Measurements from ENCODE around the gene WBP1. TPM values are rescaled to one million over a fixed set of nuclear protein-coding genes. Genes with fewer than 3 reads are reported as not detected.

The WBP1 gene
- total RNA-seq, 1 donor from 2014 or later = 24.9 TPM

DNA sequence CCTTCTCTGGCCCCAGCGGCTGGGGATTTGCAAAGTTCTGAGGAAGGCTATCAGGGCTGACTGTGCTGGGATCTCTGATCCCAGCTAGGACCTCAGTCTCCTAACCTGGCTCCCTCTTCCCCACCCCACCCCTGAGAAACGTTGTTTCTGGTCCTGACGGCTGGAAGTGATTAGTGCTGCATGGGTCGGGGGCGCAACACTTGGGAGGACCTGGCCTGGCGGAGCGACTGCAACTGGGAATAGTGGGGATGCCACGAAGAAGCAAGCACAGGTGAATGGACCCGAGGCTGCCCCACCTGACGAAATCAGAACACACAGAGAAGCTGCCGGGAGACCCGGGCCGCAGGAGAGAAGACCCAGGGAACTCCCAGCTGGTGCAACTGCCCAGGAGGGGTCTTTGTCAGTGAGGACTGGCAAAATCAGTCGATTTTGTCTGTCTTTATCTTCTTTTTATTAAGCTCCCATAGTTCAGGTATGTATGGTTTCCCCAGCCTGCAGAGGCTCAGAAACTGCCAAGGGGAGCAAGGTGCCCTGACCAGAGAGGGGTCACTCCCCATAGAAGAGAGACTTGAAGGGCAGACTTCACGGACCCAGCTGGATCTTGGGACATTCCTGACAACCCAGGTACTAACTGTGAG, 41.8 kb downstream of the WBP1 start:
- FAIRE-seq = no peak
- DNase-seq (ENCODE audit: low spot score in 2 of 2) = no peak

DNA sequence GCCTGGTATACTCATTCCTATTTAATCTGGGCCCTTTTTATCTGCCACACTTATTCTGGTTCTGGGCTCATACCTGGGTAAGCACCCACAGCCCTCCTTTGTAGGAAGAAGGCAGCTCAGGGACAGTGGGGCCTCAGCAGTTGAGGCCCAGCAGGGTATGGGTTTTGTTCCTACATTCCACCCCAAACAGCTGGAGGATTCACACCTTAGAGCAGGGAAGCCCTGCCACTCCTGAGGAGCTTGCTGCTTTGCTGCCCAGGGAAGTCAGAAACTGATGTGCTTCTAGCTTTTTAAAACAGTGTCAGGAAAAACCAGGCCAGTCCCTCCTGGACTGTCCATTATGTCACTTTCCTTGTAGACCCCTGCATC, 42.3 kb downstream of the WBP1 start:
- no peak for DNase-seq (ENCODE audit: low spot score in 2 of 2)
- FAIRE-seq = no peak

DNA sequence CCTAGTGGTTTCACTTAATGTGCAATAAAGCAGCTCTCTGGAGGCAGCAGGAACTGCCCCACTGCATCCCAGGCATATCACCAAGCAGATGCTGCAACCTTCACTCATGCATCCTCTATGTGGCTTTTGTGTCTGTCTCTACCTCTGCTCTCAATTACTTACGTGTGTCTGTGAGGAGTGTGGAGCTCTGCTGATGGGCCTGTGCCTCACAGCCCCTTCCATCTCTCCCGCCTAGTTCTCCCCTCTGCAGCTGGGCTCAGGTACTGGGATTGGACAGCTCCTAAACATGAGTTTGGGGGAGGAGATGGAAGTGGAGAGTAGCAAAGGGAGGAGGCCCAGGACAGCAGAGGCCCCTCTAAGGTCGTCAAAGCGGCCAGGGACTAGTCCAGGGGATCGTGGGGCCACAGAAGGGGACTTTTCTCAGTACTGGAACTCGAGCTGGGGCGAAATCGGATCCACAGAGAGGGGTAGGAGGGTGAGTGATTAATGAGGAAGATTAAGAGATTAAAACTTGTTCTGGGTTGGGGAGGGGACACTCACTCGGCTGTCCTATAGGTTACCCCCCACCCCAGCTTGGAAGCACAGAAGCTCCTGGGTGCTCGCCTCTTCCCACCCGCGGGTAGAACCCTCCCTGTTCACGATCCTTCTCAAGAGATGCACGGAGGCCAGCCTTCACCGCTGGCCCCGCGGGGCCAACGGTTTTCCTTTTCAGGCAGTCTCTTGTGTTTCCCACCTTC, 43.3 kb downstream of the WBP1 start:
- FAIRE-seq (no peak), DNase-seq (ENCODE audit: low spot score in 2 of 2) (no peak)

DNA sequence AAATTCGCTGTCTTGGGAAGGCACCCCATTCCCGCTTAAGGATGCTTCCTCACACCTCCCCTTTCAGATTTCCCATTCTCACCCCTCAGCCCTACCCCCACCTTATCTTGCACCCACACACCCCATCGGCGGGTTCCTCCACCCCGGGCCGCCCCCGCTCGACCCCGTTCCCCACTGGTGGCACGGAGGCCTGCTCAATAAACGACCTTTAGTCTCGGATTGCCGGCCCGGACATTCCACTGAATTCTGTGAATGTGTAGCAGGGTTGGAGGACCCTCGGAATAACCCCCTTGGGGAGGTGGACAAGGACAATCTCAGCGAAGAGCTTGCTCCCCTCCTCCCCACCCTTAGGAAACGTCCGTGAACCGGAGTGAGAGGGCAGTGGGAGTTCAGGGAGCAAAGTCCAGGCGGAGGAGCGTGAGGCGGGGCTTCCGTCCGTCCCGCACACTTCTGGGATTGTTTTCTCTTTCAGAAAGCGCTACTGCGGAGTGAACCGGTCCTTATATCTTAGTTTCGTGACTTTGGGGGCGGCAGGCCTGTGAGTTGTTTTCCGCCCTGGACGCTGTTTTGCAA, 44.0 kb downstream of the WBP1 start:
- FAIRE-seq (no peak), DNase-seq (ENCODE audit: low spot score in 2 of 2) (no peak)

DNA sequence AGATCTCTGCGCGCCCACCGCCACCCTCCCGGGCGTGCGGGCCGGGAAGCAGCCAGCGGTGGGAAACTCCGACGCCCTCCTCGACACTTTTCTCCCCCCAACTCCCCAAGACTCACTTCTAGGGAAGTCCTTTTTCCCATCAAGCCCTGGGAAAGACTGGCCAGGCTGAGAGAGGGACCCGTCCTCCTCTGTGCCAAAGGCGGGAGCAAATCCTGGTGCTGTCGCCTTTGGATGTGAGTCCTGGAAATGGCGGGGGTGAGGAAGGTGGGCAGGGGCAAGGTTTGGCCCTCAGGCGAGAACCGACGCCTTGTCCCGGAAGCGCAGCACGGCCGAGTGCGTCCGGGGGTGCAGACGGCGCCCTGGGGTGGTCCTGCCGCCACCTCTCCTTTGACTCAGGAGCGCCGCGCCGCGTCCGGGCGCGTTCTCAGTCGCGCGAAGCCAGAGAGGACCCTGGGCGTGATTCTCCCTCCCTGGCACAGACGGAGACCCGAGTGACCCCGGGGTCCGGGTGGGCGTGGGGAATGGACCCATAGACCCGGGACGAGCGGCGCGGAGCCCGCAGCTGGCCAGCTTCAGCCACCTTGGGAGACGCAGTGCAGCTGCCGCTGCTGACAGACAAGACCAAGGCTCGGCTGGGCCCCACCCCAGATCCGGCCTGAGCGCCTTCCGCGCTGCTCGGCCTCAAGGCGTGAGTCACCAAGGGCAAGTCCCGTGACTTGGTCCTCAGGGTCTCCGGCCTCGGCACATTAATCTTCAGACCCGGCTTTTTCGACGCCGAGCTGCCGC, 44.7 kb downstream of the WBP1 start:
- DNase-seq (ENCODE audit: low spot score in 2 of 2) (peak; percentile 55 to 72), FAIRE-seq (no peak)

DNA sequence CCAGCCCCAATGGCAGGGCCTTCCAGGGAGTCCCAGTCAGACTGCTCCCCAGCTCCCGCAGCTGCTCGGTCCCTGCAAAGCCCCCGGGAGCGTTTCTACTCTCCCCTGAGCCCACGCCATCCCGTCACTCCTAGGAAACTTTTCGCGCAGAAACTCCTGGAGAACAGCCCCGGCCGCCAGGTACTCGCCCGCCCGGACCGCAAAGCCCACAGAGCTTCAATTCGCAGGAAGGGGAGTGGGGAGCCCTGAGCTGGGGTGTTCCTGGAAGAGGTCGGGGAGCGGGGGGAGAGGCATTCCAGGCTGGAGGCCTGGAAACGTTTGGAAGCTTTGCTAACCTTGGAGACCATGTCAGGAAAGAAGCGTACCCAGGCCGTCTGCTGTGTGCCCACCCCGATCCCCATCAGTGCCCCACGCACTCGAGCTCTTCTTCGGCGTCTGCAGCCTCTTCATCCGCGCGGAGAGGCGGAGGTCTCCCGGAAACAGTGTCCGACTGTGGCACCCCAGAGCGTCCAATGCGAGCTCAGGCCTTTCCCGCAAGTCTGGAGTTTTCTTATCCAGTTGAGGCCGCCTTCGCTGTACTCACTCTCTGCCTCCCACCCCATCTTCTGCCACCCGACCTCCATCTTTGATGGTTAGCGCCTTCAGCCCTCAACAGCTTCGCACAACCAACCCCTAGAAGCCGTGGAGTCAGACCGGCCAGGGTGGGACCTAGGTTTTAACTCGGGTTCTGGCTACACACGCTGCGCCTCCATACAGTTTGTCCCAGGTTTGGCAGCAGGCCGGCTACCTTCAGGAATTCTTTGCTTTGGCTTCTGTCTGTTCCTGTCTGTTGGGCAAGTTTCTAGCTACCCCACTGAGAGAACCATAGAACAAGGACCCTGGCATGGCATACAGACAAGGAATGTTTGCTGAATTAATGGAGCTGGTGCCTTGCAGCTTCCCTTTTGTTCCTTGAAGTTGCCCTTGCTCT, 45.6 kb downstream of the WBP1 start:
- DNase-seq (ENCODE audit: low spot score in 2 of 2) (no peak), FAIRE-seq (no peak)

DNA sequence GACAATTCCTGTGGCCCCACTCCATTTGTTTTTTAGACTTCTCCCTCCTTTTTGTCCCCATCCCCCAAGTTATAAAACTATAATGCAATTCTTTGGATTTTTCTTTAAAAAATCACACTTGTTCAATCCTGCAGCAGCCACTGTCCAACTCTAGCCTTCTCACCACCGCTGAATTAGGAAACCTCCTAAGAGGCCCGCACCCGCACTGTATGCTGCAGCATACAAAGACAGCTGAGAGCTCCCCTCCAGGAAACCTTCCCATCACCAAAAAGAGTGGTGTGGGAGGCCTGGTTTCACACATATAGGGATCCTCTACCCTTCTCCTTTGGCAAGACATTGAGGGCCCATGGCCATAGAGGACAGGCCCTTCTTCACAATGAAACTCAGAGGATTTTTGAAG, 46.4 kb downstream of the WBP1 start:
- FAIRE-seq (no peak), DNase-seq (ENCODE audit: low spot score in 2 of 2) (no peak)

DNA sequence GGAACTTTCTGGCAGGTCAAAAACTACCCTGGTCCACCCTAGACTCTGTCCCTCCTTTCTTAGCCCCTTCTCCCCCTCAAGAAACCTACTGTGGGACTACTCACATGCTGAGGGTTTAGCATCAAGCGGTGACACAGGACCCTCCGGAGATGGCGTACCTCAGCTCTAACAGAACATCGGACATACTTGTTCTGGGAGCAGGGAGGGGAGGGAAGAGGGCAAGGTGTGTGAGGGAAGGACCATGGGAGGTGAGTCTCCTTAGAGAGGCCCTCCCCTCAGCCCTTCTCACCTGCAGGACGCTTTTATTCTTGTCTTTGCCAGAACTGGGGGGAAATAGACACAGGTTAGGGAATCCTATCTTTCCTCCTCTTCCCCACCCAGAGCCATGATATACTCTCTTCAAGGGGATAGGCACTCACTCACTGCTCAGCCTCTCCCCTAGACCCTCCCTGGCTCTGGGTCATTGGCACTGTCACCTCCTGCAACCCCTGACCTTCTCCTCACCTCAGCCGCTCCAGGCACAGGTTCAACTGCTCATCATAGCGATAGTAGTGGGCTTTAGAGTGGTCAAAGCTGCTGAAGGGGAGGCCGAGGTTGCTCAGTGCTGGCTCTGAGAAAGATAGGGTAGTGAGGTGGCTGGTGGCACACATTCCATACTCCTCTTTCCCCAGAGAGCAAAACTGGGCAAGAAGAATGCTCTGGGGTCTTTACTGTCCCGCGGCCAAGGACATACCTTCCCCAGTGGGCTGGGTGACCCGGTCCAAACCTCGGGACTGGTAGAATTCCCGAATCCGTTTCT, 47.4 kb downstream of the WBP1 start:
- DNase-seq (ENCODE audit: low spot score in 2 of 2) (no peak), FAIRE-seq (no peak)

DNA sequence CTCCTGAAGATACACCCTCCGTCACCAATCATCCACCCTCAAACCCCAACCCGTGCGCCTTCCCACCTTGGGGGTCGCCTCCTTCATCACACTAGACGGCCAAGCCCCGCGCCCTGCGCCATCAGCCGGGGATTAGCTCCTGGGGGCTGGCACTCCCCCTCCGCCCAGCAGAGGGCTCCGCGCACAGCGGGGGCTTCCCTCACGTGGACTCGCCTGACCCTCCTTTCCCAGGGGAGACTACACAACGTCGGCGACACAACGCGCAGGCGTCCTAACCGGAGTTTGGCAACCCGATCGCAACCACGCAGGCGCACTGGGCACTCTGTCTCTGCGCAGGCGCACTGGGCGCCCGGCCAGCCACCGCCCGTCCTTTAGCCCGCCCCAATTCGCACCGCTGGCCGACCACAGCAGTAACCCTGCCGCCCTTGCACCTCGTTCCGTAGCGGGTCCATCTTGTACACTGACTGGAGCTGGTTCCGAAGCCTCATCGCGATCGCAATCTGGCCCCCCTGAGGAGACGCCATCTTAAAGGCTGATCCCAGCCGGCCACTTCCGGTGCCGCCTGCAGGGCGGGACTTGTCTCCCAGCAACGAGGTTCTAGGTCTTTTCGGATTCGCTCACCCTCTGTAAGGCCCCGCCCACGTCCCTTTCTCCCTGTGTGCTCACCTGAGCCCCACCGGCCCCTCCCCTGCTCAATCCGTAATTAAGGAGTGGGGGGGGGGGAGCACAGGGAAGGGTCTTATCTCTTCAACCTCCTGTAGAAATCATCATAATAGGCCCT, 49.1 kb downstream of the WBP1 start, which contains the start of gene PCGF1:
Gene PCGF1 (minus strand): TSS at position 551 of the 781 bp plus-strand sequence. CDS start 27 bp downstream, at position 524.
- DNase-seq (ENCODE audit: low spot score in 2 of 2) (peak; percentile 98 to 99), FAIRE-seq (no peak)

DNA sequence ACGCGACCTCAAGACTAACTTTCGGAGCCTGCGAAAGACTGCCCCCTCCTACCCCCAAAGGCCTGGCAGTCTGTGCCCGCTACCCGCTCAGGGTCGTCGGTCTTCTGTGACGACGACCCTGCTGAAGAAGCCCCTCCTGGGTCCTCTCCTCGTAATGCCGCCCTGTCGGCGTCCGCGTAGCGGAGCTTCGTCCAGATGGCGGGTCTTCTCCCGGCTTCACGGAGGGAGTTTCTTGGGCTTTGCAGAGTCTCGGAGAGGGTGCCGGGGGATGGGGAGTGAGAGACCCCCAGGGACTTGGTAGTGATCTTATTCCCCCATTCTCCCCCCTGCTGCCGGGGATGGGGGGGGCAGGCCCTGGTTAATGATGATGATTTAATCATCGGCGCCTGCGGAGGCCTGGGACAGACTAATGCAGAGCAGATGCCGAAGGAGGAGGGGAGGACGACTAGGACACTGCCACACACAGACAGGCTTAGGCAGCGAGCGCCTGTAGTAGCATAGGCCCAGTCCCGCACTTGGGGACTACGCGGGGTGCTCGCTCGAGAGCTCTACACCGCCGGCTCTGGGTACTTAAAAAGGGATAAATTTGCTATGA, 49.8 kb downstream of the WBP1 start:
- DNase-seq (ENCODE audit: low spot score in 2 of 2) = no peak
- no peak for FAIRE-seq

DNA sequence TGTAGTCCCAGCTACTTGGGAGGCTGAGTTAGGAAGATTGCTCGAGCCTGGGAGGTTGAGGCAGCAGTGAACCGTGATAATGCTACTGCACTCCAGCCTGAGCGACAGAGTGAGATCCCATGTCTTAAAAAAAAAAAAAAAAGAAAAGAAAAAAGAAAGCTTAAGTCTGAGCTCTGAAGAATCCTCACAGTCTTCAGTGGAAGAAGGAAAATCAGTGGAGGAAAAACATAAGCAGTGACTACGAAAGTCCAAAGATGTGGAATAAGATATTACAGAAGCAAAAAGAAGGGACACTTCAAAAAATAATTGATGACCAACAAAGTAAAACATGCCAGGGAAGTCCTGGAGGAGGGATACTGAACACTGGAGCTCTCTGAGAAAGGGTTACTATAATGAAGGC, 52.0 kb downstream of the WBP1 start:
- FAIRE-seq (no peak), DNase-seq (ENCODE audit: low spot score in 2 of 2) (no peak)

Other genes with a start within 250 kb of the WBP1 start
- gene SLC4A5, start 115.0 kb upstream of the WBP1 start, total RNA-seq = 1.2 TPM
- gene DCTN1, start 78.1 kb upstream of the WBP1 start, total RNA-seq = 111 TPM
- 0.41 TPM for gene C2orf81, start 36.8 kb upstream of the WBP1 start, total RNA-seq
- 38.7 TPM for gene WDR54, start 36.7 kb upstream of the WBP1 start, total RNA-seq
- gene RTKN, start 16.5 kb upstream of the WBP1 start, total RNA-seq = 2.9 TPM
- 9.8 TPM for gene INO80B, start 3.4 kb upstream of the WBP1 start, total RNA-seq
- gene MOGS, start 6.9 kb downstream of the WBP1 start, total RNA-seq = 26.9 TPM
- 14.3 TPM for gene MRPL53, start 14.2 kb downstream of the WBP1 start, total RNA-seq
- gene CCDC142, start 24.6 kb downstream of the WBP1 start, total RNA-seq = 33.0 TPM
- gene TTC31, start 24.6 kb downstream of the WBP1 start, total RNA-seq = 7.7 TPM
- gene LBX2, start 41.2 kb downstream of the WBP1 start, total RNA-seq = not detected
- 8.2 TPM for gene PCGF1, start 49.3 kb downstream of the WBP1 start, total RNA-seq
- gene TLX2, start 56.0 kb downstream of the WBP1 start, total RNA-seq = not detected
- not detected for gene DQX1, start 67.8 kb downstream of the WBP1 start, total RNA-seq
- gene AUP1, start 71.3 kb downstream of the WBP1 start, total RNA-seq = 42.0 TPM
- gene HTRA2, start 71.5 kb downstream of the WBP1 start, total RNA-seq = 54.2 TPM
- gene LOXL3, start 95.5 kb downstream of the WBP1 start, total RNA-seq = 14.3 TPM
- gene DOK1, start 96.3 kb downstream of the WBP1 start, total RNA-seq = 3.7 TPM
- 0.41 TPM for gene M1AP, start 189.9 kb downstream of the WBP1 start, total RNA-seq
- 14.7 TPM for gene SEMA4F, start 195.8 kb downstream of the WBP1 start, total RNA-seq